HCT116 (cell line): ENCODE results near the gene SLC9A9.

Experiments
- CEBPB ChIP-seq: IDR thresholded peaks from 2 replicates; pipeline ENCODE4 v1.6.1; 2012; ENCODE audit warnings: low read depth
- CTCF ChIP-seq, 3 experiments: fragments of 200-600 bp in 1 of 3; sonication (generic) in 1 of 3; IDR thresholded peaks in 2 of 3; conservative IDR thresholded peaks in 1 of 3; 2 replicates each; pipeline ENCODE4 v1.5.1; 2012 to 2017; ENCODE audit warnings: low read depth in 2 of 3, low read length in 2 of 3, antibody characterized with exemption in 1 of 3, borderline replicate concordance in 1 of 3, control low read depth in 1 of 3, mild to moderate bottlenecking in 1 of 3, mixed read lengths in 1 of 3, mixed run types in 1 of 3, moderate library complexity in 1 of 3; ENCODE audit not compliant: insufficient read depth in 1 of 3

GRCh38 chr3:143786219-143787191, 61.8 kb downstream of the SLC9A9 start:
- no peak for TF ChIP-seq CEBPB
- no peak for TF ChIP-seq CTCF (IDR thresholded peaks at IDR 0.05 in 2 of 3, conservative IDR thresholded peaks at IDR 0.05 in 1 of 3; ENCODE audit: borderline replicate concordance in 1 of 3, insufficient read depth in 1 of 3, low read depth in 2 of 3, low read length in 2 of 3)
